ENCODE results near the gene KCNIP1.

Gene KCNIP1

DNA sequence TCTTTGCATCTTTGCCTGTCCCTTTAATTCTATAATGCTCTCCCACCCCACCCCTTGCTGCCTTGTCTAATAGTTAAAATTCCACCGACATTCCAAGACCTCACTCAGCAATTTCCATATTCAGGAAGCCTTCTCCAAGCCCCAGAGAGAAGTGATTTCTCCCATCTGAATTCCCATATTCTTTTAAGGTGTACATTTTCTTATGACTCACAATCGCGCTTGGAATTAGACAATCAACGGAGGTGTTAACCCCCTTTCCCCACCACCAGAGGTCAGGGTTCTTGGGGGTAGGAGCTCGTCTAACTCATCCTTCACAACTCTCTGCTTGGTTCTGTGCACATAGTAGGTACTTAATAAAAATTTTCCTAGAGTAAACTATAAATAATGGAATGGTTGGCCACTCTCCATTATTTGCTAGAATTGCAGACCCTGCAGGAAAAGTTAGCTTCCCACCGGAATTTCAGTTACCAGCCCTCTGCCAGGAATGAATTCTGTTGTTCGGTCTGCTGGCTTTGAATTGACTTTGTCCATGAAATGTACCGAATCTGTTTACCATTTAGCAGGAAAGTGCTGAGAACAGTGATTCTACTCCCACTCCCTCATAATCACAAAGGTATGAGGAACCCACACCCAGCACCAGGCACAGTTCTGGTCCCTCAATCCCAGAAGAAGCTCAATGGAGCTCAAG, 5.0 kb downstream of the KCNIP1 start:
- DNase-seq (ENCODE audit: low read depth): no peak

DNA sequence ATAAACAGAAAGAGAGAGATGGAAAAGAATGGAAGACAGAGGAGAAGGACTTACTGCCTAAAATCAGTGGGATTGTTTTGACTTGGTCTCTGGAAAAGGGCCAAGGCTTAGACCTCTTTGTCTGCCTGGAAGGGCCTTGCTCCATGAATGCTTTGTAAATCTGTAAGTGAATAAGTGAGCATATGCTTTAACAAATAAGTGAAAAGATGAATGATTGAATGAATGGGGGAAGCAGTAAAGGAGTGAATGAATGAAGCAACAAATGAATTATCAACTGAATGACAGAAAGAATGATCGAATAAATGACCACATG, 5.5 kb downstream of the KCNIP1 start:
- DNase-seq (ENCODE audit: low read depth): no peak

DNA sequence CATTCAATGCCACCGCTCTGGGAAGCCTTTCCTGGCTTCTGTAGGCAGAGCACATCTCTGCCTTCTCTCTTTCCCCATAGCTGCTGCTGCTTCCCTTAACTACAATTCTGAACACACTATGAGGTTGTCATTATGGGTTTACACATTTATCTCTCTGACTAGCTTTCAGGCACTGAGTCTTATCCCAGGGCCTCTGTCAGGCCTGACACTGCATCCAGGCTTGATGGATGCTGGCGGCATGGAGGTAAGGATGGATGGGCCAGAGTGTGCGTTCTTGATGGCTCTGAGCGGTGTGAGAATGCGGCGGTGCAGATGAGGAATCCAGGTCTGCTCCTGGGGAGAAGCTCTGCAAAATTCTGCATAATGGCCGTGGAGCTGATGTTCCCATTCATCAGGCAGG, 6.3 kb downstream of the KCNIP1 start:
- no peak for DNase-seq (ENCODE audit: low read depth)

DNA sequence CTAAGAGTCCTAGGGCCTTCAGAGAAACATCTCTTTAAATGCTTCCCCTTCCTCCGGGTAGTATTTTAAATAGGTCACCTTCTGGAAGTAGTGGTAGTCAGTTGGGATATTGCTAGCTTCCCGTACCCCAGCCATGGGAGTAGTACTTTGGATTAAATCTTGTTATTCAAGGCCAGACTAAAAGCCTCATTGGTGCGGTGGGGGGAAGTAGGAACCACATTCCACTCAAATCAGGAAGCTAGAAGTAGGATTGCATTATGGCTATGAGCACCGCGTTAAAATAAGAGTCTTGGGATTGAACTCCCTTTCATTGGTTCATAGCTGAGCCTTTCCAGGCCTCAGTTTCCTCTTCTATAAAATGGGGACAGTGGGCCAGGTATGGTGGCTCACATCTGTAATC, 6.7 kb downstream of the KCNIP1 start:
- no peak for DNase-seq (ENCODE audit: low read depth)

DNA sequence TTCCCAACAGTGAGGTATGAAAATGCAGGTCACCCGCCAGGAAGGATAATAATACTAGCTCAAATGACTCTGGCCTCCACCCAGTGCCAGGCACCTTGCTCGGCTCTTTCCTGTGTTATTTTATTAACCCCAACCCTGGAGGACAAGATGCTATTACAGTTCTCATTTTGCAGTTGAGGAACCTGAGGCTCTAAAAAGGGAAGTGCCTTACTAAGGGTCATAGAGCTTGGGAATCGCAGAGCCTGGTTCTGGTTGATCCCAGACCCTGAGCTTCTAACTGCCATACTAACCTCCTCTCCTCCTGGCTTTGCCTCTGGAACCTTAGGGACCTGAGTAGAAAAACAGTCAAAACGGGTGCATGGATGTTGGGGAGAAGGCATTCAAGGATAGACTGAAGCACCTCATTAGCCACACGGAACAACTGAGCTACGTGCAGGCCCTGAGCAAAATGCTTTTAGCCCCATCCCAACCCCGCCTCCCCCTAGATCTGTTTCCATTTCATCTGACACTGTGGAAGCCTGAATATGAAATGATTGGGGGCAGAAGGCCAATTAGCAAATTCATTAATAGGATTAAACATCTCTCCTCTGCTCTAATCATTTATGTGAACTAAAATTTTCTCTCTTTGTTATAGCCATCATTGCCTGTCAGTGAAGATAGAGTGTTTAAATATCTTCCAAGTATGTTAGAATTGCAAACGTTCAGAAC, 7.9 kb downstream of the KCNIP1 start:
- DNase-seq (ENCODE audit: low read depth): no peak

DNA sequence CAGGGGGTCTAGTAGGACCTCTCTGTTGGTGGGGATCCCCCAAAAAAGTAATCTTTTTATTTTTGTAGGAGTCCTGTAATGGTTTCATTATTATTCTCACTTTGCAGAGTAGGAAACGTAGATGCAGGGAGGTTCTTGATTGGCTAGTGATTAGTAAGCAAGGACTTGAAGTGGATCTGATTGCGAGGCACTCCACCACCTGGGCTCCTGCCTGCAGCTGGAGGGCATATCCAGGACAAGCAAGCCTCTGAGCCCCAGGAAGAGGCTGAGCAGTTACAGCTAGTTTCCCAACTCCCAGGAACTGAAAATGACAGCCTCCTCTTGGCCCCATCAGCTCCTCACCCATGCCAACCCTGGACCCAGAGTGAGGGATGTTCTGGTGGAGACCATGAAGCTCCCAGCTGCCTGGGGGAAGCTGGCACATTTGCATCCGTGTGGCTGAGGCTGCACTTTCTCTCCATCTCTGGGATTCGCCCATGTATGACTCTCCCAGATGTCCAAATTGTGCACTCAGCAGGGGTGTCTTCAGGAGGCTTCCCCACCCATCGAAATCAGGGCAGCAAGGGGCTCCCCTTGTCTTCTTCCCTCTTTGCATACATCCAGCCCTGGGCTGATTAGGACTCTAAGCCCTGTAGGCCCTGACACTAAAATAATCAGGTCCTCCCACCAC, 10.2 kb downstream of the KCNIP1 start:
- DNase-seq (ENCODE audit: low read depth): no peak

DNA sequence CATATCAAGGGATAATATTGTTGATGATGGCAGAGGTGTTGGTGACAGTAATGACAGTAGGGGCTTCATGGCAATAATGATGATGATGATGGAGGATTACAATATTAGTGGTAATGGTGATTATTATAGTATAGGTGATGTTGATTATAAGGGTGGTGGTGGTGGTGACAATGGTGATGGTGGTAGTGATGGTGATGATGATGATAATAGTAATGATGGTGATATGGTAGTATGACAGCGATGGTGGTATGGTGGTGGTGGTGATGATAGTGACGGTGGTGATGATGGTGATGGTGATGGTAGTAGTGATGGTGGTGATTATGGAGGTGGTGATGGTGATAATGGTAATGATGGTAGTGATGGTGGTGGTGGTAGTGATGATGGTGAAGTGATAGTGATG, 13.6 kb downstream of the KCNIP1 start:
- DNase-seq (ENCODE audit: low read depth): no peak

DNA sequence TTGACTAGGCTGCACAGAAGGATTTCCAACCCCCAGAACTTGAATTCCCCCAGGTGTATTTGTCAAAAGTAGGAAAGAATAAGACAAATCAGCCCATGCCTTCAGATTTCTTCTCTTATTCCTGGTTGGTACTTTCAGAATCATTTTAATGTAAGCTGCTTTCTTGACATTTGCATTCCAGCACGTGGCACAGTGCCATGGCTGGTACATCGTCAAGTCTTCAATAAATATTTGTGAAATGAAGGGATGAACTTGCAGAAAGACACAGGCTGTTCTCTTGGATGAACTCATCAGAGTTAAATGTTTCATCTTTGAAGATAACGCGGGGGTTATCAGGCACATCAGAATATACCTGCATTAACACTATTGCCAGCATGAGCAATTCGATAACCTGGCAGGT, 14.5 kb downstream of the KCNIP1 start:
- DNase-seq (ENCODE audit: low read depth): no peak

DNA sequence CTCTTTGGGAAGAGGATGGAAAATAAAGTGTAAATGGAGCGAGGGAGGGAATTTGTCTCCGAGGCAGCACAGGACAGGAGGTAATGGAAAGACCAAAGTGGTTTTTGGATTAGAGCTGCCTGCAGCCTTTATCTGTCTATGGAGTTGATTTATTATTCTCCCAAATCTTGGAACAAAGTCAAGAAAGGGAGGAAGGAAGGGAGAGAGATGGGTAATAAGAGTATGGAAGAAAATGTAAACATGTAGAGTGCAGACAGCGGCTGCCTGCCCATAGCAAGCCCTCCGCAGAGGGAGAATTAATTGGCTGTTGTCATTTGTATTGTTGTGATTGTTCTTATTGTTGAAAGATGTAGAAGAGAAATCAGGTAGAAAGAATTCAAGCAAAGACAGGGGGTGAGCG, 15.7 kb downstream of the KCNIP1 start:
- no peak for DNase-seq (ENCODE audit: low read depth)

DNA sequence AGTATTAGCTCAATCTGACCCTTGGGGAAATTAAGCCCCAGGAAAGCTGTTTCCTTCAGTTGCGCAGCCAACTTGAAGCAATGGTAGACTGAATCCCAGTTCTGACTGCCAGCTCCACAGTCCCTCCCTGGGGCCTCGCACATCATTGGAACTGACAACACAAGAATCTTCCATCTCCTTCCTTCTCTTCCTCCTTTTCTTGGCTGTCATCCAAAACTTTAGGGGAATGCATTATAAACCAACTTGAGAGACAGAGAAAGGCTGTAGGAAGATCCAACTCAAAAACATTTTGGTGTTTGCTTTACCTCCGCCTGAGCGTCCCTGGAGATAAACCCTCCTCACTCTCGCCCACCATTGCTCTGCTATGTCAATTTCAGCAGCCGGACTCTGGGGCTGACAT, 16.6 kb downstream of the KCNIP1 start:
- DNase-seq (ENCODE audit: low read depth): no peak

DNA sequence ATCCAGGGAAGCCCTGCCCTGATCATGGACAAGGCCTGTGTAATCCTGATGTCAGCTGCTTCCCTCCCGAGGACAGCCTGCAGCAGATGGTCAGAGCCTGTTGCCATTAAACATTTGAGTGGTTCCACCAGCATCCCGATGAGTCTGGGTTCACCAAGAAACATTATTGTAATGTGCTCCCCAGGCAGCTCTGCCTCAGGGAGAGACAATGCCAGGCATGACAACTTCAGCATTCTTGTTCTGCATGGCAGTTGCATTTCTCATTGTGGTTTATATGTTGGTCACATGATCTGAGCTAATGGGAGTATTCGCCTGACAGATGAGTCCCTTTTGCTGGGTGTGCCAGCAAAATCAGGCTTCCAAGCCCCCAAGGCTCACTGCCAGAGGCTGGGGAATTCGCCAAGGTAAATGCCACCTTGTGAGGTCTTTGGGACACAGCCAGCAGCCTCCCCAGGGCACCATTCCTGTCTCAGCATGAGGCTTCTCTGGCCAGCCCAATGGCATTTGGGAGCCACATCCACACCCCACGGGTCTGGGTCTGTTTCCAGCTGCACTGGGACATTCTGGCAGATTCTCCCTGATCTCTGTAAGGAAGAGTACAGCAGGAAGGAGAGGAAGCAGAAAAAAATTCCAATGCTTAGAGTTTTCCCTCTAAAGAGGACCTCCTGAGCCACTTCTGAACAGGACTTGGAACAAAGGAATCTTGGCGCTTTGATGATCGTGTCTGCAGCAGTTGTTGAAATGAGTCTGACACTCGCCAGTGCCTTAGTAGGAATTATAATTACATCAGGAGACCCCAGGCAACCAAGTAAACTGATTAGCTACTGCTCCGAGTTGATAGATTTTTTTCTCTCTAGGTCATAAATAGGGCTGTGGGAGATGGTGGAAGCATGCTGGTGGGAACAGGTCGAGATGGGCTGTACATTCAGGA, 18.7 kb downstream of the KCNIP1 start:
- DNase-seq (ENCODE audit: low read depth): peak; percentile 42

DNA sequence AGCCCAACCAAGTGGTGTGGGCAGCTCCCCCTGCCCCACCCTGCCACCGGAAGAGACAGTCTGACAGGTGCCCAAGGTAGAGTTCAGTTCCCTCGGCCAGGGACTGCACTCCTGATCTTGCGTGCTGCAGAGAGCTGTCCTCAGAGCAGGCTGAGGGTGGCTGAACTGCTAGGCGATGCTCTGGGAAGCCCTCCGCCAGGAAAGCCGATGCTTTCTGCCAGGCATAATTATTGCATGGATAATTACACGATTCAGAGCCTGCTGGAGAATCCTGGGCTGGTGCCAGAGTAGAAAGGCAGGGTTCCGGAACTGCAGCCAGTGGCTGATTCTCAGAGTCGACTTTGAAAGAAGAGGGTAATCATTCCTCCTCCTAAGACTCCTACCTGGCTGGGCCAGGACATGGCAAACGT, 19.3 kb downstream of the KCNIP1 start:
- DNase-seq (ENCODE audit: low read depth): no peak

DNA sequence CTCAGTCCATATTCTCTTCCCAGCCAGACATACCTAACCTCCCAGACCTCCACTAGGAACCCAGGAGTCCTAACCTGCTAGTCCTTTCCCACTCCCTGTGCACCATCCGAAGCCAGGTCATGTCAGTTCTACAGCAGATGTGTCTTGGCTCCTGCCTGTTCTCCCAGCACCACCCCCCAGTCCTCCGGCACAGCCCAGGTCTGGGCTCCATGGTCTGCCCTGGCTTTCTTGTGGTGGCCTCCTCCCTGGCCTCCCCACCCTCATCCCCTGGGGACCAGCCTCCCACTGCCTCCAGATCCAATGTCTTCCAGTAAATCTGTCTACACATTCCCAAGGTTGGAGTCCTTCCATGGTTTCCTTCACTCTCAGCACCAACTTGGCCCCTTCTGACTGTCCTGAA, 20.0 kb downstream of the KCNIP1 start:
- no peak for DNase-seq (ENCODE audit: low read depth)

DNA sequence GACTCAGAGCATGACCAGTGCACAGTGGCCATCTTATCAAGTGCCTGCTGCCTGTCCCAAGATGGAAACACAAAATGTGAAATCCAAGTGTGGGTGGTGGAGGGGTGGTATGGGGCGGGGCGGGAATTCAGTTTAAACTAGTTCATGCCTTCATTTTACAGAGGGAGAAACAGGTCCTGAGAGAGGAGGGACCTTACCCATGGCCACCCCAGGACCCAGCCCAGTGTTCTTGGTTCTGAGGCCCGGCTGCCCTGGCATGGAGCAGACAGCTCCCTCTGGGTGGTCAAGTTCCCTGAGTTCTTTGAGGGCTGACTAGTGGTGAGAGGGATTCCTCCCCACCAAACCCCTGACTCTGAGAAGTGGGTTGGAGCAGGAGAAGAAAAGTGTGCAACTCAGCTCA, 20.8 kb downstream of the KCNIP1 start:
- DNase-seq (ENCODE audit: low read depth): no peak

DNA sequence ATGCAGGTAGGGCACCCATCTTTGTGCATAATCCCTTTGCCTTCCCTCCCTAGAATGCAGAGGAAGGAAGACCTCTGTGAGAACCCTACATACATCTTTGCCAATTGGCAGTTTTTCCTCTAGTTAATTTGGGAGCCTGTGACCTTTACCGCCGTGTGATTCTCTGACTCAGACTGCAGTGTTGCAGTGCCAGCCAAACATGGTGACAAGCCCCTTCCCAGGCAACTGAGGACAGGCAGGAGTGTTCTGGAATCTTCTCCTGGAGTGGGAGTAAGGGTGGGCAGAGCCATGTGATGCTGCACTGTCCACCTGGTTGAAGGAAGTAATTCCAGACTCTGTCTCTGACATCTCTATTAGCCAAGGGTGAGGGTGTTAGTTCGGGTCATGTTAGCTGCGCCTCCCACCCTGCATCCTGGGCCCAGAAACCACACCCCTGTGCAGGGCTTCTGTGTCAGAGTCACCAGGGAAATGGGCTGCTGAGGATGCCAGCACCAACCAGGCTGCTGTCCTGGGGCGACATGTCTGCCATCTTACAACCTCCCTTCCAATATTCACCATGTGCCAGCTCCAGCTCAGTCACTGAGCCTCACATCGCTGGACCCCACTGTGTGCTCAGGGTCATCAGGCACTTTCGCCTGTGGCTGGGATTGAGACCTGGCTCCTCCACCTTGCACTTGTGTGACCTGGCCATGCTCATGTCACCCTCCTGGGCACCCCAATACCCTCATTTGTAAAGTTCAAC, 21.8 kb downstream of the KCNIP1 start:
- DNase-seq (ENCODE audit: low read depth): no peak

DNA sequence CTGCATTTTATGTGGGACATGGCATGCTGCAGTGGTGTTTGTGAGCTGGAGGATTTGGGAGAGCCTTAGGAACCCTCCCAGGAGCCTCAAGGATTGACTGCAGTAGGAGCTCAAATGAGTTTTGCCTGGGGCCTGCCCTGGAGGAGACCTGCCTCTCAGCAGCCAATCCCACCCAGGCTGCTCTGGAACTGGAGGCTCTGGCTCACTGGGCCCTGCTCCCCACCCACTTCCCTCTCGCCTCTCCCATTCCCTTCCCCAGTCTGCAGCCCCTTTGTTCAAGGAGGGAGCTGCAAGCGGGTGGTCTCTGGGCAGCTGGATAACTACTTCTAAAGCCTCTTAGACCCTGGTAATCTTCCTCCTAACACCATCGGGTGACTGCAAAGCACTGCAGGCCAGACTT, 24.2 kb downstream of the KCNIP1 start:
- DNase-seq (ENCODE audit: low read depth): no peak

DNA sequence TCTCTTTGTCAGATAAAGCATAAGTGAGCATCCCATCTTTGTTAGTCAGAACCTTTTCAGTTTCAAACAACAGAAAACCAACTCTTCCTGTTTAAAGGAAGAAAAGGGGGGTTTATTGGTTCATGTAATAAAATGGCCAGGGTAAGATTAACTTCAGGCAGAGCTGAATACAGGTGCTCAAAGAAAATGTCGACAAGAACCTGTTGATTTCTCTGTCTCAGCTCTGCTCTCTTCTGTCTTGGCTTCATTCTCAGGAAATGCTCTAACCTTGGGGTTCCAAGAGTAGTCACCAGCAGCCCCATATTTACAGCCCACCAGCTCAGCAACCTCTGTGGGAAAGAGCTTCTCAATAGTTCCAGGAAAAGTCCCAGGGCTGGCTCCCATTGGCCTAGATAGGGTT, 25.2 kb downstream of the KCNIP1 start:
- DNase-seq (ENCODE audit: low read depth): no peak

DNA sequence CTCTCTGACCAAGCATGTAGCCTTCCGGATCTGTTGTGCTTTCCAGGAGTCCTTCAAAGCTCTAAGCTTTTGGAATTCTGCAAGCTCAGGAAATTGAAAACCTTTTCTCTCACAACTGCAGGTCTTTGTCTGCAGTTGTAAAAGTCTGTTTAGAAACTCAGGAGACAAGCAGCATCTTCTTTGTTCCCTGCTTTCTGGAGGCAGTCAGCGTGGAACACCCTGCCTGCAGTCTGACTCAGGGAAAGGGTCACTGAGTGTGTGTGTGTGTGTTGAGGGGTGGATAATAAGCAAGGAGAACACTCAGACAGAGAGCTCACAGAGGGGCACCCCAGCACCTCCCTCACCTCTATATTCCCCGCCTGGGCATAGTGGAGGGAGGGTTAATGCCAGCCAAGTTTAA, 29.1 kb downstream of the KCNIP1 start:
- DNase-seq (ENCODE audit: low read depth): no peak

DNA sequence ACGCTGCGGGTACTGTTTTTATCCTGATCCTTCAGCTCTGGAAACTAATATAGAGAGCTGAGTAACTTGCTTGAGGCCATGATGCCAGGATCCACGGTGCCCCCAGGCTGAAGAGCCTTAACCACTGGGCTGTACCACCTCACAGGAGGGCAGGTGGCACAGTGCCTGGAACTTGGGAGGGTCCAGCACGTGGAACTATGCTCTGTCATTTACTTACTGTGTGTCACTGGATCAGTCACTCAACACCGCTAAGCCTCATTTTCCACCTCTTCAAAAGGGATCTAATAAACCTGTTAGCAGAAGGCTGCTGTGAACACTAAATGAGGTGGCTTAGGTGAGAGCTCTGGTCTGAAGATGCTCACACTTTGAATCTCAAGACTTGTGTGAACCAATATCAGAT, 29.6 kb downstream of the KCNIP1 start:
- DNase-seq (ENCODE audit: low read depth): no peak

DNA sequence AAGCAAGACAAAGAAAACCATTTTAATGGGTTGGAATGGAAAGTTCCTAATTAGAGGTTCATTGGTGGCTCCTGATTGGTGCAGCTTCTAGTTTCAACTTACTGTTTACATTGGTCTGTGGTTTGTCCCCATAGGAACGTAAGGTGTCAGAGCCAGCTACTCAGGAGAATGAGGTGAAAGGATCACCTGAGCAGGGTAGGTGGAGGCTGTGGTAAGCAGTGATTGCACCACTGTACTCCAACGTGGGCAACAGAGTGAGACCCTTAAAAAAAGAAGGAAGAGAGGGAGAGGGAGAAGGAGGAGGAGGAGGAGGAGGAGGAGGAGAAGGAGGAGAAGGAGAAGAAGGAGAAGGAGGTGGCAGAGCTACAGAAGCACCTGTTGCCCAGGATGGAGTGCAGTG, 30.4 kb downstream of the KCNIP1 start:
- no peak for DNase-seq (ENCODE audit: low read depth)

DNA sequence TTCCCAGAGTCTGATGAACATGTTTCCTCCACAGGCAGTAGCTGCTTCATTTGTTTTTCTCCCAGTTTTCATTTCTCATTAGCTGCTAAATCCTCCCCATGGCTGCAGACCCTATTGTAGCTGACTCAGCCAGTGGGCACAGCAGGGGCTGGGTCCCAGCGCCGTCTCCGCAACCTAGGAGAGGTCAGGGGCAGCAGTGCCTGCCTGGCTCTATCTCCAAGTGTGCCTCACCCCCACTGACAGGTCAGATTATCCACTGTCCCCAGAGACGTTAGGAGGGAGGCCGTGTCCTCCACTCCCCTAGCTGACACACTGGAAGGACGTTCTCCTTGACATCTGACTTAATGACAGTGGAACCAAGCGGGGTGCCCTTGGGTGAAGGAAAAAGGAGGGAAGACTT, 31.1 kb downstream of the KCNIP1 start:
- DNase-seq (ENCODE audit: low read depth): no peak

DNA sequence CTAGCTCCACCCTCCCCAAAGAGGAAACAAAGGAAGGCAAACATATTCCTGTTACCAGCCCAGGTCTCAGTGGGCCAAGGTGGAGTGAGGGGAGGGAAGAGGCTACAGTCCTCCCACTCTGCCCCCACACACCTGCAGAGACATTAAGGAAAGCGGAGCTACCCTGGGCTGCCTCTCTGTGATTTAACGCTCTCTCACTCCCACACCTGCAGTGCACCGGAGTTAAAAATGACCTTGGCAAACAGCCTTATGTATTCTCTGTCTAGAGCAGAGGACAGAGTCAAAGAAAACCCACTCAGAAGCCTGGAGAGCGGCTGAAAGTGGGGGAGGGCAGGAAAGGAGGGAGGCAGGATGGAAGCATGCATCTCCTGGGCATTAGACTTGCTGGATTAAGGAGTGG, 32.7 kb downstream of the KCNIP1 start:
- DNase-seq (ENCODE audit: low read depth): no peak
